WTC11 (cell line): ENCODE results near the gene RHOV. TPM values are rescaled to one million over a fixed set of nuclear protein-coding genes. Genes with fewer than 3 reads are reported as not detected.

Source experiments
- ATAC-seq: fragments of 200-7000 bp; cut with Tn5 transposase; 2 replicates; pipeline ENCODE4 v1.10.0; 2021; ENCODE audit warnings: mild to moderate bottlenecking, moderate library complexity
- CTCF ChIA-PET: fragments of 300-600 bp; sonication (Branson Sonifier 250); formaldehyde crosslinking; loops from one replicate; lab custom pipeline; 2021; ENCODE audit warnings: antibody characterized with exemption; lab: Charles Lee
- POLR2A ChIA-PET: fragments of 350-600 bp; sonication (Branson Sonifier 250); formaldehyde crosslinking; loops from one replicate; lab custom pipeline; 2021; ENCODE audit warnings: antibody characterized with exemption; lab: Charles Lee
- DNase-seq: peaks from one replicate; pipeline ENCODE4 v3.0.0; 2021; ENCODE audit warnings: low spot score
- H3K27ac Mint-ChIP-seq: 2 replicates; pipeline ENCODE4 v1.8.0; 2021; ENCODE audit warnings: mixed read lengths
- H3K27me3 Mint-ChIP-seq: 2 replicates; pipeline ENCODE4 v1.8.0; 2021; ENCODE audit warnings: low read depth, mild to moderate bottlenecking, moderate library complexity, mixed read lengths
- H3K36me3 Mint-ChIP-seq: 2 replicates; pipeline ENCODE4 v1.8.0; 2021; ENCODE audit warnings: mixed read lengths
- H3K4me1 Mint-ChIP-seq: 2 replicates; pipeline ENCODE4 v1.8.0; 2022; ENCODE audit warnings: mixed read lengths
- H3K4me3 Mint-ChIP-seq: 2 replicates; pipeline ENCODE4 v1.8.0; 2021; ENCODE audit warnings: mild to moderate bottlenecking, moderate library complexity, mixed read lengths
- H3K9me3 Mint-ChIP-seq: 2 replicates; pipeline ENCODE4 v1.8.0; 2021; ENCODE audit warnings: mixed read lengths
- CREM ChIP-seq: sonication (generic); formaldehyde crosslinking; IDR thresholded peaks from 2 replicates; pipeline ENCODE4 v1.8.1; 2022; ENCODE audit warnings: mild to moderate bottlenecking, missing genetic modification reagents, moderate library complexity
- CTCF ChIP-seq: fragments of 200-600 bp; IDR thresholded peaks from 2 replicates; pipeline ENCODE4 v1.8.0; 2022; ENCODE audit warnings: antibody characterized with exemption
- HMGXB4 ChIP-seq: sonication (generic); formaldehyde crosslinking; IDR thresholded peaks from 2 replicates; pipeline ENCODE4 v1.8.1; 2023; ENCODE audit warnings: mild to moderate bottlenecking, moderate library complexity, missing genetic modification reagents
- KAT7 ChIP-seq: sonication (generic); formaldehyde crosslinking; IDR thresholded peaks from 2 replicates; pipeline ENCODE4 v1.8.1; 2023; ENCODE audit warnings: missing genetic modification reagents, mild to moderate bottlenecking, borderline replicate concordance
- NFE2L1 ChIP-seq: sonication (generic); formaldehyde crosslinking; IDR thresholded peaks from 2 replicates; pipeline ENCODE4 v1.8.1; 2023; ENCODE audit warnings: missing genetic modification reagents
- SMAD4 ChIP-seq: sonication (generic); formaldehyde crosslinking; IDR thresholded peaks from 2 replicates; pipeline ENCODE4 v1.8.0; 2022; ENCODE audit warnings: mild to moderate bottlenecking, missing genetic modification reagents
- TEAD4 ChIP-seq: sonication (generic); formaldehyde crosslinking; IDR thresholded peaks from 2 replicates; pipeline ENCODE4 v1.8.0; 2022; ENCODE audit warnings: mild to moderate bottlenecking, missing genetic modification reagents
- TP53 ChIP-seq: sonication (generic); formaldehyde crosslinking; IDR thresholded peaks from 2 replicates; pipeline ENCODE4 v1.8.1; 2023; ENCODE audit warnings: mild to moderate bottlenecking, missing genetic modification reagents
- ZNF263 ChIP-seq: sonication (generic); formaldehyde crosslinking; IDR thresholded peaks from 2 replicates; pipeline ENCODE4 v1.8.1; 2022; ENCODE audit warnings: low read depth, mild to moderate bottlenecking, moderate library complexity, missing genetic modification reagents
- ZNF317 ChIP-seq: sonication (generic); formaldehyde crosslinking; IDR thresholded peaks from 2 replicates; pipeline ENCODE4 v1.8.1; 2023; ENCODE audit warnings: low read depth, mild to moderate bottlenecking, moderate library complexity, missing genetic modification reagents, borderline replicate concordance
- ZNF416 ChIP-seq: fragments of 250-450 bp; sonication (Bioruptor Pico); IDR thresholded peaks from 2 replicates; pipeline ENCODE4 v1.9.0; 2021; ENCODE audit warnings: mild to moderate bottlenecking, inconsistent platforms
- ZNF532 ChIP-seq: fragments of 250-450 bp; sonication (Bioruptor Pico); IDR thresholded peaks from 2 replicates; pipeline ENCODE4 v1.9.0; 2021; ENCODE audit warnings: mild to moderate bottlenecking, borderline replicate concordance
- ZNF671 ChIP-seq: fragments of 250-450 bp; sonication (Bioruptor Pico); IDR thresholded peaks from 2 replicates; pipeline ENCODE4 v1.8.0; 2021; ENCODE audit warnings: mild to moderate bottlenecking
- ZSCAN18 ChIP-seq: fragments of 250-450 bp; sonication (Bioruptor Pico); IDR thresholded peaks from 2 replicates; pipeline ENCODE4 v2.1.2; 2022; ENCODE audit warnings: mild to moderate bottlenecking, moderate library complexity
- total RNA-seq: library from RNA; stranded (reverse); gene quantifications from 3 replicates; pipeline ENCODE4 v1.2.3, GENCODE V29; 2021
- TF ChIP-seq, protein P1 (sequence below): sonication (generic); formaldehyde crosslinking; IDR thresholded peaks from 2 replicates; pipeline ENCODE4 v1.8.1; 2022; ENCODE audit warnings: low read depth, mild to moderate bottlenecking, moderate library complexity, missing genetic modification reagents, borderline replicate concordance
- TF ChIP-seq, protein P2 (sequence below): sonication (generic); formaldehyde crosslinking; IDR thresholded peaks from 2 replicates; pipeline ENCODE4 v1.8.1; 2022; ENCODE audit warnings: low read depth, missing genetic modification reagents, borderline replicate concordance
- TF ChIP-seq, protein P3 (sequence below): fragments of 250-450 bp; sonication (Bioruptor Pico); IDR thresholded peaks from 2 replicates; pipeline ENCODE4 v1.9.0; 2021; ENCODE audit warnings: mild to moderate bottlenecking

The RHOV gene
- total RNA-seq, 1 experiment from 2014 or later = 5.0 TPM

DNA sequence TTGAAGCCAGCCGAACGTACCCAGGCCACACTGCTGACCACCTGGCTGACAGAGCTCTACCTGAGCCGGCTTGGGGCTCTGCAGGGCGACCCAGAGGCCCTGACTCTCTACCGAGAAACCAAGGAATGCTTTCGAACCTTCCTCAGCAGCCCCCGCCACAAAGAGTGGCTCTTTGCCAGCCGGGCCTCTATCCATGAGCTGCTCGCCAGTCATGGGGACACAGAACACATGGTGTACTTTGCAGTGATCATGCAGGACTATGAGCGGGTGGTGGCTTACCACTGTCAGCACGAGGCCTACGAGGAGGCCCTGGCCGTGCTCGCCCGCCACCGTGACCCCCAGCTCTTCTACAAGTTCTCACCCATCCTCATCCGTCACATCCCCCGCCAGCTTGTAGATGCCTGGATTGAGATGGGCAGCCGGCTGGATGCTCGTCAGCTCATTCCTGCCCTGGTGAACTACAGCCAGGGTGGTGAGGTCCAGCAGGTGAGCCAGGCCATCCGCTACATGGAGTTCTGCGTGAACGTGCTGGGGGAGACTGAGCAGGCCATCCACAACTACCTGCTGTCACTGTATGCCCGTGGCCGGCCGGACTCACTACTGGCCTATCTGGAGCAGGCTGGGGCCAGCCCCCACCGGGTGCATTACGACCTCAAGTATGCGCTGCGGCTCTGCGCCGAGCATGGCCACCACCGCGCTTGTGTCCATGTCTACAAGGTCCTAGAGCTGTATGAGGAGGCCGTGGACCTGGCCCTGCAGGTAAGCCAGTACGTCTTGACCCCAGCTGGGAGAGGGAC, 26.4 kb upstream of the RHOV start:
- Mint-ChIP-seq H3K4me3 (no peak overlapping the region), H3K27me3 (no peaks in the 10 kb centered on the region), H3K27ac (no peak overlapping the region), H3K36me3 (peaks cover 52% of the 10 kb centered on the region), H3K4me1 (peaks cover 1% of the 10 kb centered on the region; the same call in 1 of the 2 replicates), H3K9me3 (no peaks in the 10 kb centered on the region)
- CTCF ChIA-PET = interaction anchor here (1.1 to 1.6 kb wide), 4 partner anchors 15 to 42 kb away, joined by 3 to 7 read pairs (median 4); no protein-coding TSS in a partner anchor
- TF ChIP-seq, protein P1, sequence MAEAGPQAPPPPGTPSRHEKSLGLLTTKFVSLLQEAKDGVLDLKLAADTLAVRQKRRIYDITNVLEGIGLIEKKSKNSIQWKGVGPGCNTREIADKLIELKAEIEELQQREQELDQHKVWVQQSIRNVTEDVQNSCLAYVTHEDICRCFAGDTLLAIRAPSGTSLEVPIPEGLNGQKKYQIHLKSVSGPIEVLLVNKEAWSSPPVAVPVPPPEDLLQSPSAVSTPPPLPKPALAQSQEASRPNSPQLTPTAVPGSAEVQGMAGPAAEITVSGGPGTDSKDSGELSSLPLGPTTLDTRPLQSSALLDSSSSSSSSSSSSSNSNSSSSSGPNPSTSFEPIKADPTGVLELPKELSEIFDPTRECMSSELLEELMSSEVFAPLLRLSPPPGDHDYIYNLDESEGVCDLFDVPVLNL = no peak
- TF ChIP-seq ZNF671 (CRISPR knock-in tag) = no peak
- ATAC-seq (no peak), DNase-seq (no peak)
- POLR2A ChIA-PET = interaction anchor here (0.5 to 0.6 kb wide), 2 partner anchors 68 to 166 kb away, joined by 5 to 8 read pairs; no protein-coding TSS in a partner anchor

GRCh38 chr15:40899536-40900207, 25.6 kb upstream of the RHOV start:
- no peak overlapping the region for H3K27ac Mint-ChIP-seq
- peaks cover 54% of the 10 kb centered on the region for H3K36me3 Mint-ChIP-seq
- peaks cover 7% of the 10 kb centered on the region for H3K4me1 Mint-ChIP-seq
- no peaks in the 10 kb centered on the region for H3K9me3 Mint-ChIP-seq
- no peak for DNase-seq
- H3K4me3 Mint-ChIP-seq = no peak overlapping the region
- ChIA-PET CTCF (interaction anchor here (1.1 to 6.4 kb wide), 5 partner anchors 15 to 42 kb away, joined by 3 to 500 read pairs (median 4); no protein-coding TSS in a partner anchor), POLR2A (interaction anchor here (0.6 kb wide), 1 partner anchor 167 kb away, joined by 8 read pairs; no protein-coding TSS in a partner anchor)
- no peak for ATAC-seq
- no peaks in the 10 kb centered on the region for H3K27me3 Mint-ChIP-seq
- TF ChIP-seq KAT7 (no peak), ZNF532 (CRISPR knock-in tag) (no peak), ZNF416 (no peak), NFE2L1 (CRISPR knock-in tag) (no peak), ZNF317 (no peak), TEAD4 (CRISPR knock-in tag) (no peak), SMAD4 (CRISPR knock-in tag) (no peak), CREM (CRISPR knock-in tag) (no peak), TP53 (no peak), ZNF263 (no peak), CTCF (no peak), HMGXB4 (no peak), ZSCAN18 (CRISPR knock-in tag) (no peak)
- TF ChIP-seq, protein P2, sequence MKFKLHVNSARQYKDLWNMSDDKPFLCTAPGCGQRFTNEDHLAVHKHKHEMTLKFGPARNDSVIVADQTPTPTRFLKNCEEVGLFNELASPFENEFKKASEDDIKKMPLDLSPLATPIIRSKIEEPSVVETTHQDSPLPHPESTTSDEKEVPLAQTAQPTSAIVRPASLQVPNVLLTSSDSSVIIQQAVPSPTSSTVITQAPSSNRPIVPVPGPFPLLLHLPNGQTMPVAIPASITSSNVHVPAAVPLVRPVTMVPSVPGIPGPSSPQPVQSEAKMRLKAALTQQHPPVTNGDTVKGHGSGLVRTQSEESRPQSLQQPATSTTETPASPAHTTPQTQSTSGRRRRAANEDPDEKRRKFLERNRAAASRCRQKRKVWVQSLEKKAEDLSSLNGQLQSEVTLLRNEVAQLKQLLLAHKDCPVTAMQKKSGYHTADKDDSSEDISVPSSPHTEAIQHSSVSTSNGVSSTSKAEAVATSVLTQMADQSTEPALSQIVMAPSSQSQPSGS = no peak
- TF ChIP-seq, protein P3, sequence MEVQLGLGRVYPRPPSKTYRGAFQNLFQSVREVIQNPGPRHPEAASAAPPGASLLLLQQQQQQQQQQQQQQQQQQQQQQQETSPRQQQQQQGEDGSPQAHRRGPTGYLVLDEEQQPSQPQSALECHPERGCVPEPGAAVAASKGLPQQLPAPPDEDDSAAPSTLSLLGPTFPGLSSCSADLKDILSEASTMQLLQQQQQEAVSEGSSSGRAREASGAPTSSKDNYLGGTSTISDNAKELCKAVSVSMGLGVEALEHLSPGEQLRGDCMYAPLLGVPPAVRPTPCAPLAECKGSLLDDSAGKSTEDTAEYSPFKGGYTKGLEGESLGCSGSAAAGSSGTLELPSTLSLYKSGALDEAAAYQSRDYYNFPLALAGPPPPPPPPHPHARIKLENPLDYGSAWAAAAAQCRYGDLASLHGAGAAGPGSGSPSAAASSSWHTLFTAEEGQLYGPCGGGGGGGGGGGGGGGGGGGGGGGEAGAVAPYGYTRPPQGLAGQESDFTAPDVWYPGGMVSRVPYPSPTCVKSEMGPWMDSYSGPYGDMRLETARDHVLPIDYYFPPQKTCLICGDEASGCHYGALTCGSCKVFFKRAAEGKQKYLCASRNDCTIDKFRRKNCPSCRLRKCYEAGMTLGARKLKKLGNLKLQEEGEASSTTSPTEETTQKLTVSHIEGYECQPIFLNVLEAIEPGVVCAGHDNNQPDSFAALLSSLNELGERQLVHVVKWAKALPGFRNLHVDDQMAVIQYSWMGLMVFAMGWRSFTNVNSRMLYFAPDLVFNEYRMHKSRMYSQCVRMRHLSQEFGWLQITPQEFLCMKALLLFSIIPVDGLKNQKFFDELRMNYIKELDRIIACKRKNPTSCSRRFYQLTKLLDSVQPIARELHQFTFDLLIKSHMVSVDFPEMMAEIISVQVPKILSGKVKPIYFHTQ = no peak
